Hepatocyte (in vitro differentiated cells): ENCODE results near the gene CHAF1A. TPM values are rescaled to one million over a fixed set of nuclear protein-coding genes. Genes with fewer than 3 reads are reported as not detected.

Experiments used
- DNase-seq: peaks from one replicate; pipeline ENCODE4 v3.0.0-alpha.2; 2016; ENCODE audit warnings: low spot score
- H2AFZ ChIP-seq: fragments of 200-600 bp; sonication (generic); 2 replicates; pipeline ENCODE4 v1.6.0; 2016; ENCODE audit warnings: antibody characterized with exemption, mild to moderate bottlenecking
- H3K27ac ChIP-seq: fragments of 200-600 bp; sonication (generic); 2 replicates; pipeline ENCODE4 v1.5.1; 2016; ENCODE audit warnings: mild to moderate bottlenecking
- H3K27me3 ChIP-seq: fragments of 200-600 bp; sonication (generic); 2 replicates; pipeline ENCODE4 v1.6.1; 2016
- H3K36me3 ChIP-seq: fragments of 200-600 bp; sonication (generic); replicated peaks from 2 replicates; pipeline ENCODE4 v1.5.1; 2016; ENCODE audit warnings: low read depth; ENCODE audit not compliant: insufficient read depth
- H3K4me1 ChIP-seq: fragments of 200-600 bp; sonication (generic); 2 replicates; pipeline ENCODE4 v1.5.1; 2016; ENCODE audit warnings: mild to moderate bottlenecking, moderate library complexity; ENCODE audit not compliant: insufficient read depth
- H3K4me2 ChIP-seq: fragments of 200-600 bp; sonication (generic); 2 replicates; pipeline ENCODE4 v1.6.0; 2016
- H3K4me3 ChIP-seq: fragments of 200-600 bp; sonication (generic); 2 replicates; pipeline ENCODE4 v1.5.1; 2016; ENCODE audit warnings: mild to moderate bottlenecking
- H3K79me2 ChIP-seq: fragments of 200-600 bp; sonication (generic); 2 replicates; pipeline ENCODE4 v1.6.0; 2017; ENCODE audit warnings: mild to moderate bottlenecking
- H3K9me2 ChIP-seq: fragments of 200-600 bp; sonication (generic); replicated peaks from 2 replicates; pipeline ENCODE4 v1.6.0; 2017; ENCODE audit warnings: mild to moderate bottlenecking; ENCODE audit not compliant: insufficient read depth
- H3K9me3 ChIP-seq: fragments of 200-600 bp; sonication (generic); 2 replicates; pipeline ENCODE4 v1.5.1; 2016; ENCODE audit warnings: low read depth, mild to moderate bottlenecking
- H4K20me1 ChIP-seq: fragments of 200-600 bp; sonication (generic); 2 replicates; pipeline ENCODE4 v1.6.0; 2016; ENCODE audit warnings: mild to moderate bottlenecking; ENCODE audit not compliant: insufficient read depth, poor library complexity, severe bottlenecking
- CTCF ChIP-seq: fragments of 200-600 bp; sonication (generic); IDR thresholded peaks from 2 replicates; pipeline ENCODE4 v1.5.1; 2016; ENCODE audit warnings: antibody characterized with exemption, mild to moderate bottlenecking; ENCODE audit not compliant: poor library complexity
- EZH2 ChIP-seq: fragments of 200-600 bp; sonication (generic); IDR thresholded peaks from 2 replicates; pipeline ENCODE4 v1.6.1; 2016; ENCODE audit warnings: antibody characterized with exemption, mild to moderate bottlenecking, borderline replicate concordance
- EZH2phosphoT487 ChIP-seq: fragments of 200-600 bp; sonication (generic); IDR thresholded peaks from one replicate; pipeline ENCODE4 v1.6.1; 2018; ENCODE audit warnings: antibody characterized with exemption, mild to moderate bottlenecking, low read depth, moderate library complexity; ENCODE audit not compliant: unreplicated experiment, severe bottlenecking
- WGBS: methylation state at CpG from one replicate; pipeline ENCODE4 v1.1.6; 2016; ENCODE audit warnings: low lambda C conversion rate; ENCODE audit errors: missing lambda C conversion rate; 5-methylcytosine and 5-hydroxymethylcytosine counted together
- polyA plus RNA-seq: library from polyadenylated mRNA; unstranded; fragments of >200 nt; fragmentation: Nextera tagmentation; extraction: Ambion mirVana; gene quantifications from 2 replicates; pipeline ENCODE4 v1.2.1, GENCODE V29; 2016
- total RNA-seq: library from RNA; depleted of rRNA; stranded (reverse); fragments of >200 nt; gene quantifications from 2 replicates; pipeline ENCODE4 v1.2.3, GENCODE V29; 2014

The CHAF1A gene
- total and polyA plus RNA-seq, 2 experiments from 2014 or later, result 6.2 to 6.5 TPM

- Histone ChIP-seq H3K27me3 (no peaks in the 10 kb centered on the region), H3K36me3 (no peaks in the 10 kb centered on the region), H3K4me3 (no peak overlapping the region), H2AFZ (no peak overlapping the region), H3K9me3 (no peaks in the 10 kb centered on the region), H4K20me1 (no peaks in the 10 kb centered on the region), H3K4me1 (no peaks in the 10 kb centered on the region), H3K27ac (no peak overlapping the region), H3K79me2 (no peaks in the 10 kb centered on the region), H3K4me2 (no peak overlapping the region), H3K9me2 (no peaks in the 10 kb centered on the region)
- no peak for TF ChIP-seq CTCF
- TF ChIP-seq EZH2, result no peak
- no peak for TF ChIP-seq EZH2phosphoT487
- 97% methylated on average over 10 of the region's 10 CpGs for WGBS
- DNase-seq, result no peak
Observed at GRCh38 chr19:4437103-4437502, 34.7 kb downstream of the CHAF1A start.

GRCh38 chr19:4439243-4439642 is 36.8 kb downstream of the CHAF1A start:
- DNase-seq, result no peak
- no peaks in the 10 kb centered on the region for H3K36me3 ChIP-seq
- no peaks in the 10 kb centered on the region for H3K79me2 ChIP-seq
- 95% methylated on average over 12 of the region's 12 CpGs for WGBS
- H2AFZ ChIP-seq, result no peak overlapping the region
- no peaks in the 10 kb centered on the region for H3K4me1 ChIP-seq
- no peaks in the 10 kb centered on the region for H3K9me3 ChIP-seq
- no peak overlapping the region for H3K27ac ChIP-seq
- no peaks in the 10 kb centered on the region for H3K27me3 ChIP-seq
- TF ChIP-seq EZH2 (no peak), EZH2phosphoT487 (no peak), CTCF (no peak)
- H4K20me1 ChIP-seq, result no peaks in the 10 kb centered on the region
- no peak overlapping the region for H3K4me3 ChIP-seq
- no peaks in the 10 kb centered on the region for H3K9me2 ChIP-seq
- no peak overlapping the region for H3K4me2 ChIP-seq

- TF ChIP-seq CTCF (no peak), EZH2phosphoT487 (no peak), EZH2 (no peak)
- H3K79me2 ChIP-seq, result no peaks in the 10 kb centered on the region
- no peak for DNase-seq
- no peaks in the 10 kb centered on the region for H3K36me3 ChIP-seq
- no peaks in the 10 kb centered on the region for H3K4me1 ChIP-seq
- H2AFZ ChIP-seq, result no peak overlapping the region
- H3K4me2 ChIP-seq, result no peak overlapping the region
- no peaks in the 10 kb centered on the region for H3K9me2 ChIP-seq
- no peaks in the 10 kb centered on the region for H3K9me3 ChIP-seq
- H3K4me3 ChIP-seq, result no peak overlapping the region
- no peaks in the 10 kb centered on the region for H3K27me3 ChIP-seq
- 94% methylated on average over 18 of the region's 22 CpGs for WGBS
- H4K20me1 ChIP-seq, result no peaks in the 10 kb centered on the region
- H3K27ac ChIP-seq, result no peak overlapping the region
Observed at GRCh38 chr19:4441994-4442818, 39.8 kb downstream of the CHAF1A start.
